HL-60 (cell line): ENCODE results near the gene PIK3CD.

Source experiments
- DNase-seq, 2 experiments: peaks; one replicate each; pipeline ENCODE4 v3.0.0-alpha.2; 2010 to 2020; ENCODE audit warnings: low read depth in 1 of 2, low spot score in 1 of 2
- H3K27ac ChIP-seq: fragments of 250-450 bp; sonication (Bioruptor Pico); replicated peaks from 2 replicates; pipeline ENCODE4 v1.5.1; 2020; ENCODE audit warnings: mild to moderate bottlenecking, moderate library complexity
- H3K27me3 ChIP-seq: fragments of 250-450 bp; sonication (Bioruptor Pico); 2 replicates; pipeline ENCODE4 v1.5.1; 2021; ENCODE audit warnings: mild to moderate bottlenecking, moderate library complexity; ENCODE audit not compliant: insufficient read depth, poor library complexity, severe bottlenecking
- H3K4me3 ChIP-seq: replicated peaks from 2 replicates; pipeline ENCODE4 v1.5.1; 2011; ENCODE audit warnings: mild to moderate bottlenecking, control low read depth, low read length; ENCODE audit not compliant: insufficient read depth
- CTCF ChIP-seq: IDR thresholded peaks from one replicate; pipeline ENCODE4 v1.5.1; 2011; ENCODE audit warnings: low read length, control low read depth, inconsistent platforms; ENCODE audit not compliant: insufficient read depth
- GABPA ChIP-seq: IDR thresholded peaks from 2 replicates; pipeline ENCODE4 v1.6.1; 2012; ENCODE audit warnings: low read depth
- POLR2AphosphoS5 ChIP-seq: IDR thresholded peaks from 2 replicates; pipeline ENCODE4 v1.6.1; 2012; ENCODE audit warnings: low read depth
- REST ChIP-seq: IDR thresholded peaks from 2 replicates; pipeline ENCODE4 v1.6.1; 2012; ENCODE audit warnings: low read depth; ENCODE audit not compliant: insufficient replicate concordance
- SPI1 ChIP-seq: IDR thresholded peaks from 2 replicates; pipeline ENCODE4 v1.6.1; 2012; ENCODE audit warnings: low read depth, mild to moderate bottlenecking, borderline replicate concordance

PIK3CD gene

GRCh38 chr1:9688599-9688998, 37.1 kb downstream of the PIK3CD start:
- H3K27me3 ChIP-seq: no peaks in the 10 kb centered on the region
- DNase-seq: no peak
- H3K27ac ChIP-seq: no peak overlapping the region
- no peak overlapping the region for H3K4me3 ChIP-seq
- TF ChIP-seq REST (no peak), GABPA (no peak), POLR2AphosphoS5 (no peak), SPI1 (no peak), CTCF (no peak)

GRCh38 chr1:9689011-9689706, 37.6 kb downstream of the PIK3CD start:
- Histone ChIP-seq H3K27me3 (no peaks in the 10 kb centered on the region), H3K27ac (no peak overlapping the region), H3K4me3 (no peak overlapping the region)
- no peak for TF ChIP-seq SPI1
- TF ChIP-seq REST: no peak
- TF ChIP-seq GABPA: no peak
- TF ChIP-seq POLR2AphosphoS5: no peak
- TF ChIP-seq CTCF: no peak
- DNase-seq: no peak

- no peak for DNase-seq
- no peak overlapping the region for H3K27ac ChIP-seq
Observed at GRCh38 chr1:9689971-9690381, 38.4 kb downstream of the PIK3CD start.

More at GRCh38 chr1:9689971-9690381, 38.4 kb downstream of the PIK3CD start:
- no peak for TF ChIP-seq GABPA
- TF ChIP-seq REST: no peak
- no peak for TF ChIP-seq POLR2AphosphoS5
- no peak for TF ChIP-seq SPI1
- no peak for TF ChIP-seq CTCF
- no peak overlapping the region for H3K4me3 ChIP-seq
- H3K27me3 ChIP-seq: no peaks in the 10 kb centered on the region
